H9 (cell line): ENCODE measurements around the gene HIRA. TPM values are rescaled to one million over a fixed set of nuclear protein-coding genes. Genes with fewer than 3 reads are reported as not detected.

Source experiments
- DNase-seq: peaks from one replicate; pipeline ENCODE4 v3.0.0-alpha.2; 2017
- H2AFZ ChIP-seq: one replicate; pipeline ENCODE4 v1.6.1; 2013; ENCODE audit warnings: mild to moderate bottlenecking, low read length, control low read depth, moderate library complexity
- H2AK5ac ChIP-seq: 2 replicates; pipeline ENCODE4 v1.6.1; 2013; ENCODE audit warnings: low read length, control low read depth, mixed read lengths; ENCODE audit not compliant: insufficient read length
- H2BK120ac ChIP-seq: one replicate; pipeline ENCODE4 v1.6.1; 2013; ENCODE audit warnings: low read depth, mild to moderate bottlenecking, low read length, control low read depth, inconsistent platforms; ENCODE audit not compliant: poor library complexity, severe bottlenecking
- H2BK12ac ChIP-seq: 2 replicates; pipeline ENCODE4 v1.6.1; 2013; ENCODE audit warnings: low read length, control low read depth, mixed read lengths, low read depth; ENCODE audit not compliant: insufficient read length
- H2BK15ac ChIP-seq: 2 replicates; pipeline ENCODE4 v1.6.1; 2013; ENCODE audit warnings: low read depth, low read length, control low read depth
- H2BK20ac ChIP-seq: one replicate; pipeline ENCODE4 v1.6.1; 2013; ENCODE audit warnings: low read depth, mild to moderate bottlenecking, low read length, control low read depth, inconsistent platforms; ENCODE audit not compliant: poor library complexity, severe bottlenecking
- H2BK5ac ChIP-seq: 2 replicates; pipeline ENCODE4 v1.6.1; 2013; ENCODE audit warnings: low read length, control low read depth, mixed read lengths; ENCODE audit not compliant: insufficient read length
- H3K14ac ChIP-seq: 2 replicates; pipeline ENCODE4 v1.6.1; 2013; ENCODE audit warnings: low read length, control low read depth; ENCODE audit not compliant: insufficient read depth
- H3K18ac ChIP-seq: 2 replicates; pipeline ENCODE4 v1.6.1; 2013; ENCODE audit warnings: low read depth, mild to moderate bottlenecking, mixed read lengths, low read length, control low read depth; ENCODE audit not compliant: insufficient read length
- H3K23ac ChIP-seq: 2 replicates; pipeline ENCODE4 v1.6.1; 2013; ENCODE audit warnings: low read length, control low read depth, mixed read lengths, low read depth; ENCODE audit not compliant: insufficient read length
- H3K23me2 ChIP-seq: 2 replicates; pipeline ENCODE4 v1.6.1; 2013; ENCODE audit warnings: low read depth, mild to moderate bottlenecking, mixed read lengths, low read length, control low read depth; ENCODE audit not compliant: insufficient read length, poor library complexity, severe bottlenecking
- H3K27ac ChIP-seq: 2 replicates; pipeline ENCODE4 v1.5.1; 2013; ENCODE audit warnings: low read length, control low read depth, mixed read lengths, low read depth; ENCODE audit not compliant: insufficient read length
- H3K27me3 ChIP-seq: 2 replicates; pipeline ENCODE4 v1.6.1; 2013; ENCODE audit warnings: low read length, control low read depth, inconsistent platforms; ENCODE audit not compliant: insufficient read depth
- H3K4ac ChIP-seq: 2 replicates; pipeline ENCODE4 v1.6.1; 2013; ENCODE audit warnings: low read depth, mild to moderate bottlenecking, control low read depth, inconsistent platforms, low read length, moderate library complexity
- H3K4me1 ChIP-seq: 2 replicates; pipeline ENCODE4 v1.6.1; 2013; ENCODE audit warnings: low read length, control low read depth, inconsistent platforms; ENCODE audit not compliant: insufficient read depth
- H3K4me2 ChIP-seq: 2 replicates; pipeline ENCODE4 v1.6.1; 2013; ENCODE audit warnings: low read length, control low read depth, mixed read lengths; ENCODE audit not compliant: insufficient read length, insufficient read depth
- H3K56ac ChIP-seq: 2 replicates; pipeline ENCODE4 v1.6.1; 2013; ENCODE audit warnings: low read depth, mild to moderate bottlenecking, mixed read lengths, low read length, control low read depth; ENCODE audit not compliant: insufficient read length
- H3K79me1 ChIP-seq: 2 replicates; pipeline ENCODE4 v1.6.1; 2013; ENCODE audit warnings: low read depth, mild to moderate bottlenecking, moderate library complexity, low read length, control low read depth, inconsistent platforms; ENCODE audit not compliant: insufficient read depth, poor library complexity, severe bottlenecking
- H3K79me2 ChIP-seq: 2 replicates; pipeline ENCODE4 v1.6.1; 2013; ENCODE audit warnings: low read length, control low read depth, inconsistent platforms; ENCODE audit not compliant: insufficient read depth
- H3K9ac ChIP-seq: 2 replicates; pipeline ENCODE4 v1.6.1; 2013; ENCODE audit warnings: low read length, control low read depth, mixed read lengths; ENCODE audit not compliant: insufficient read length; ENCODE audit errors: extremely low read depth
- H3K9me3 ChIP-seq: one replicate; pipeline ENCODE4 v1.6.1; 2013; ENCODE audit warnings: low read depth, low read length, inconsistent platforms; ENCODE audit not compliant: control insufficient read depth
- H3T11ph ChIP-seq: one replicate; pipeline ENCODE4 v1.6.1; 2013; ENCODE audit warnings: mild to moderate bottlenecking, low read length, control low read depth, inconsistent platforms
- H4K20me1 ChIP-seq: one replicate; pipeline ENCODE4 v1.6.1; 2013; ENCODE audit not compliant: control insufficient read depth, insufficient read length, insufficient read depth
- H4K5ac ChIP-seq: 2 replicates; pipeline ENCODE4 v1.6.1; 2013; ENCODE audit warnings: low read depth, mild to moderate bottlenecking, mixed read lengths, low read length, control low read depth; ENCODE audit not compliant: insufficient read length
- H4K8ac ChIP-seq: replicated peaks from 2 replicates; pipeline ENCODE4 v1.6.1; 2013; ENCODE audit warnings: low read length, control low read depth, mixed read lengths, low read depth; ENCODE audit not compliant: insufficient read length
- H4K91ac ChIP-seq: 2 replicates; pipeline ENCODE4 v1.6.1; 2013; ENCODE audit warnings: low read depth, mild to moderate bottlenecking, moderate library complexity, mixed read lengths, low read length, control low read depth; ENCODE audit not compliant: insufficient read length
- H3K27ac Mint-ChIP-seq, 3 experiments: 2 replicates in 2 of 3; 3 replicates in 1 of 3; pipeline ENCODE4 v1.8.0; 2020 to 2021; ENCODE audit warnings: mixed read lengths in 3 of 3, mild to moderate bottlenecking in 1 of 3, moderate library complexity in 1 of 3
- H3K27me3 Mint-ChIP-seq: 2 replicates; pipeline ENCODE4 v1.8.0; 2021; ENCODE audit warnings: low read depth, mild to moderate bottlenecking, moderate library complexity, mixed read lengths
- H3K36me3 Mint-ChIP-seq, 3 experiments: 2 replicates in 2 of 3; 3 replicates in 1 of 3; pipeline ENCODE4 v1.8.0; 2020 to 2021; ENCODE audit warnings: low read depth in 3 of 3, mixed read lengths in 3 of 3; ENCODE audit not compliant: insufficient read depth in 1 of 3
- H3K4me1 Mint-ChIP-seq, 2 experiments: 2 replicates each; pipeline ENCODE4 v1.8.0; 2020; ENCODE audit warnings: mixed read lengths in 2 of 2
- H3K4me3 Mint-ChIP-seq, 2 experiments: 2 replicates in 1 of 2; 3 replicates in 1 of 2; pipeline ENCODE4 v1.8.0; 2020 to 2021; ENCODE audit warnings: mild to moderate bottlenecking in 2 of 2, mixed read lengths in 2 of 2, moderate library complexity in 1 of 2
- H3K9me3 Mint-ChIP-seq, 2 experiments: 2 replicates in 1 of 2; 3 replicates in 1 of 2; pipeline ENCODE4 v1.8.0; 2020; ENCODE audit warnings: mild to moderate bottlenecking in 2 of 2, mixed read lengths in 2 of 2, moderate library complexity in 1 of 2
- WGBS: extraction: QIAGEN DNeasy Blood & Tissue Kit; methylation state at CpG from one replicate; pipeline ENCODE4 v1.1.7; 2013; ENCODE audit warnings: missing lambda C conversion rate, low lambda C conversion rate, mixed read lengths; ENCODE audit not compliant: insufficient read length; ENCODE audit errors: extremely low coverage; 5-methylcytosine and 5-hydroxymethylcytosine counted together
- total RNA-seq: library from RNA; stranded (reverse); gene quantifications from 2 replicates; pipeline ENCODE4 v1.2.1, GENCODE V29; 2021
- TF ChIP-seq, protein P1 (sequence below): fragments of 200-600 bp; sonication (generic); conservative IDR thresholded peaks from 3 replicates; pipeline ENCODE4 v1.8.0; 2021; ENCODE audit warnings: antibody characterized with exemption, mild to moderate bottlenecking

The HIRA gene
- total RNA-seq, 1 experiment from 2014 or later: 51.9 TPM

DNA sequence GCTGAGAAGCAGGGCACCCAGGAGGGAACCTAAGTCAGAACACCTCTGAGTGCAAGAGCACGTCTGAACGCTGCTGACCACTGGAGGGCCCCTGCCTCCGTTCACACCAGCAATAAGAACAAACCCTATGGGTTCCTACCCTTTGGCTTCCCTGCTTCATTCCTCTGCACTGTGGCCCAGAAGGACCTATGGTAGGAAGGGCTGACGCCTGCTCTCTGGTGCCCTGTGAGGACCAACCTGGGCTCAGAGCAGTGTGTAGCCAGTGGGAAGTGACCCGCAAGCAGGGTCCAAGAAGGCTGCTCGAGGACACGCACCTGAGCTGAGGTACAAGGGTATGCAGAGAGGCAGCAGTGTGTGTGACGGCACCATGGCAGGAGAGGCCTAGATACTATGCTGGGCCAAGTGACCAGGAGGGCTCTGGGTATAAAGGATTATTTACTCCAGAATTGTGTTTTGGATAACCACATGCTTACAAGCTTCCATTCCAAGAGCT, 71.2 kb downstream of the HIRA start:
- H4K20me1 ChIP-seq: no peaks in the 10 kb centered on the region
- no peaks in the 10 kb centered on the region for H3K9me3 ChIP-seq
- Mint-ChIP-seq H3K9me3 (no peaks in the 10 kb centered on the region), H3K4me1 (no peaks in the 10 kb centered on the region), H3K27me3 (no peaks in the 10 kb centered on the region), H3K36me3 (peaks cover 32 to 69% (median 64%) of the 10 kb centered on the region in 3 experiments; a peak in 6 of 7 replicates), H3K4me3 (no peak overlapping the region), H3K27ac (no peak overlapping the region)
- DNase-seq: no peak
- H3K27ac ChIP-seq: no peak overlapping the region
- no CpG with 5 or more reads among the region's 8 CpGs for WGBS
- H3K4ac ChIP-seq: no peak overlapping the region
- H3K23me2 ChIP-seq: no peaks in the 10 kb centered on the region
- H2BK15ac ChIP-seq: no peak overlapping the region
- H2AFZ ChIP-seq: no peak overlapping the region
- no peaks in the 10 kb centered on the region for H3K79me2 ChIP-seq
- no peak overlapping the region for H3K4me2 ChIP-seq
- no peak overlapping the region for H3K9ac ChIP-seq
- no peak overlapping the region for H3K14ac ChIP-seq
- no peaks in the 10 kb centered on the region for H3K27me3 ChIP-seq
- H3K18ac ChIP-seq: no peak overlapping the region
- H3K56ac ChIP-seq: no peak overlapping the region
- no peak overlapping the region for H3T11ph ChIP-seq
- H3K23ac ChIP-seq: no peak overlapping the region
- no peak overlapping the region for H2BK12ac ChIP-seq
- no peaks in the 10 kb centered on the region for H3K79me1 ChIP-seq
- H2BK20ac ChIP-seq: no peak overlapping the region
- no peak overlapping the region for H2BK5ac ChIP-seq
- no peak overlapping the region for H4K5ac ChIP-seq
- no peak overlapping the region for H4K8ac ChIP-seq
- no peak overlapping the region for H2BK120ac ChIP-seq
- H4K91ac ChIP-seq: no peak overlapping the region
- no peaks in the 10 kb centered on the region for H3K4me1 ChIP-seq
- no peak overlapping the region for H2AK5ac ChIP-seq
- TF ChIP-seq, protein P1, sequence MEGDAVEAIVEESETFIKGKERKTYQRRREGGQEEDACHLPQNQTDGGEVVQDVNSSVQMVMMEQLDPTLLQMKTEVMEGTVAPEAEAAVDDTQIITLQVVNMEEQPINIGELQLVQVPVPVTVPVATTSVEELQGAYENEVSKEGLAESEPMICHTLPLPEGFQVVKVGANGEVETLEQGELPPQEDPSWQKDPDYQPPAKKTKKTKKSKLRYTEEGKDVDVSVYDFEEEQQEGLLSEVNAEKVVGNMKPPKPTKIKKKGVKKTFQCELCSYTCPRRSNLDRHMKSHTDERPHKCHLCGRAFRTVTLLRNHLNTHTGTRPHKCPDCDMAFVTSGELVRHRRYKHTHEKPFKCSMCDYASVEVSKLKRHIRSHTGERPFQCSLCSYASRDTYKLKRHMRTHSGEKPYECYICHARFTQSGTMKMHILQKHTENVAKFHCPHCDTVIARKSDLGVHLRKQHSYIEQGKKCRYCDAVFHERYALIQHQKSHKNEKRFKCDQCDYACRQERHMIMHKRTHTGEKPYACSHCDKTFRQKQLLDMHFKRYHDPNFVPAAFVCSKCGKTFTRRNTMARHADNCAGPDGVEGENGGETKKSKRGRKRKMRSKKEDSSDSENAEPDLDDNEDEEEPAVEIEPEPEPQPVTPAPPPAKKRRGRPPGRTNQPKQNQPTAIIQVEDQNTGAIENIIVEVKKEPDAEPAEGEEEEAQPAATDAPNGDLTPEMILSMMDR: peak; percentile 37; the same call in 2 of the 3 replicates
